ENCODE data around the gene TUBG1.
A peak's percentile ranks its signal among the peaks of the same experiment; 100 is the strongest.

The TUBG1 gene

GRCh38 chr17:42609182-42609813 lies at the start of gene TUBG1, which contains the start of gene RETREG3:
TUBG1 (plus strand) TSS chr17:42609683; CDS start chr17:42609738, 55 bp downstream.
RETREG3 (minus strand) TSS chr17:42609374; CDS start chr17:42609324, 50 bp downstream.
- peak; percentile 100 for DNase-seq

GRCh38 chr17:42560246-42560645 lies 49.2 kb upstream of the TUBG1 start:
- no peak for DNase-seq

- peak; percentile 99 for DNase-seq
Observed at GRCh38 chr17:42561897-42562387, 47.5 kb upstream of the TUBG1 start, which contains the start of gene COASY. COASY (plus strand) TSS chr17:42562148; CDS start chr17:42562623, 475 bp downstream.

- DNase-seq: peak; percentile 75
Observed at GRCh38 chr17:42562388-42563142, 46.9 kb upstream of the TUBG1 start.

GRCh38 chr17:42563143-42563509 lies 46.4 kb upstream of the TUBG1 start:
- no peak for DNase-seq

- no peak for DNase-seq
Observed at GRCh38 chr17:42563543-42563942, 45.9 kb upstream of the TUBG1 start.

- DNase-seq: no peak
Observed at GRCh38 chr17:42563950-42564349, 45.5 kb upstream of the TUBG1 start.

- DNase-seq: no peak
Observed at GRCh38 chr17:42564815-42565522, 44.5 kb upstream of the TUBG1 start.

GRCh38 chr17:42565523-42566214 lies 43.8 kb upstream of the TUBG1 start:
- DNase-seq: no peak

GRCh38 chr17:42566215-42566882 lies 43.1 kb upstream of the TUBG1 start:
- no peak for DNase-seq

- DNase-seq: peak; percentile 95
Observed at GRCh38 chr17:42566883-42567573, 42.5 kb upstream of the TUBG1 start, which contains the start of gene MLX. MLX (plus strand) TSS chr17:42567100; CDS start chr17:42567125, 25 bp downstream.

- DNase-seq: peak; percentile 50
Observed at GRCh38 chr17:42568341-42569111, 41.0 kb upstream of the TUBG1 start.

- no peak for DNase-seq
Observed at GRCh38 chr17:42571435-42572225, 37.9 kb upstream of the TUBG1 start.

- DNase-seq: no peak
Observed at GRCh38 chr17:42573095-42573494, 36.4 kb upstream of the TUBG1 start.

GRCh38 chr17:42574463-42574862 lies 35.0 kb upstream of the TUBG1 start:
- DNase-seq: no peak

GRCh38 chr17:42577140-42577531 lies 32.3 kb upstream of the TUBG1 start:
- no peak for DNase-seq

- peak; percentile 99 for DNase-seq
Observed at GRCh38 chr17:42577532-42578281, 31.8 kb upstream of the TUBG1 start, which contains the start of gene PSMC3IP. PSMC3IP (minus strand) TSS chr17:42577729; CDS start chr17:42577686, 43 bp downstream.

- peak; percentile 93 for DNase-seq
Observed at GRCh38 chr17:42578282-42578869, 31.1 kb upstream of the TUBG1 start.

All from islet precursor cell (in vitro differentiated cells).